Right lobe of liver (tissue), 4 donors: Measurements from ENCODE around the gene CAD.

Experiments
- CTCF ChIP-seq, 4 donors: fragments of 200-600 bp in 3 of 4; fragments of 450-650 bp in 1 of 4; IDR thresholded peaks; one replicate each; pipeline versions ENCODE4 v1.5.1 to v1.8.0; 2016 to 2022; ENCODE audit warnings: antibody characterized with exemption in 4 of 4, mild to moderate bottlenecking in 2 of 4
- POLR2A ChIP-seq: fragments of 450-650 bp; IDR thresholded peaks from one replicate; pipeline ENCODE4 v1.6.1; 2017; ENCODE audit warnings: antibody characterized with exemption, mild to moderate bottlenecking
- donor health status: DM: no; HTN: no; CAD: no.
- donor health status: DM: no; HTN: no; CAD: no.
- donor health status: DM: no; HTN: yes; CAD: no.

DNA sequence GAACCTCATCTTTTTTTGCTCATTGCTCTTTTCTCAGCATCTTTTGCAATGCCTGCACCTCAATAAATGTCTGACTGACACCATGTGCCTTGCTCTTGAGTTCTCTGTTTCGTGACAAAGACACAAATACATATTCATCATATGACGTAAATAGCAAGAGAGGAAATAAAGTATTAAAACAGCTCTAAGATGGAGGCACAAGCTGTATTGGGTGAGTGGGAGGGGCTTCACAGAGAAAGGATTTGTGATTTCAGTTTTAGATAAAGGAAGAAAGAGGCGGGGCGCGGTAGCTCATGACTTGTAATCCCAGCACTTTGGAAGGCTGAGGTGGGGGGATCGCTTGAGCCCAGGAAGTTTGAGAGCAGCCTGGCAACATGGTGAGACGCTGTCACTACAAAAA is 2.9 kb downstream of the CAD start:
- TF ChIP-seq CTCF (IDR thresholded peaks at IDR 0.05) = no peak
- TF ChIP-seq POLR2A = no peak
